AG09319 (cell line): Measurements from ENCODE around the gene RACGAP1.

Experiments
- DNase-seq: peaks from one replicate; pipeline ENCODE4 v3.0.0-alpha.2; 2010; ENCODE audit warnings: low read depth; ENCODE audit errors: extremely low read depth
- TF ChIP-seq, protein P1 (sequence below): IDR thresholded peaks from 2 replicates; pipeline ENCODE4 v1.5.1; 2011; ENCODE audit warnings: low read depth, mild to moderate bottlenecking, inconsistent platforms, low read length, moderate library complexity

The RACGAP1 gene

DNA sequence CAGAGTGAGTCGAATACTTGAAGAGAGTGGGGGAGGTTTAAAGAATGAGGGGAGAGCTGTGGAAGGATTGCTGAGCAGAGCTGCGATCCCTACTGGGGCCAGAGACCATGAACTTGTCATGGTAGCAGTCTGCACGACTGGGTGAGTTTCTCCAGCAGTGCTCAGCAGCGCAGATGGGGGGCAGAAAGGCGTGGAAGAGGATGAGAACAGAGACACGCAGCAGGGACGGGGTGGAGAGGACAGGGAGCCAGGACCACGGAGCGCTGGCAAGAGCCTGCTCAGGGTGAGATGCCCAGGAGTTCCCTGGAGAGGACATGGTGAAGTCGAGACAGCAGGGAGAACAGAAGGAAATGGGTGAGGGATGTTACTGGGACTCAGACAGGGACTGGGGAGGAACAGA lies 54.6 kb downstream of the RACGAP1 start:
- TF ChIP-seq, protein P1, sequence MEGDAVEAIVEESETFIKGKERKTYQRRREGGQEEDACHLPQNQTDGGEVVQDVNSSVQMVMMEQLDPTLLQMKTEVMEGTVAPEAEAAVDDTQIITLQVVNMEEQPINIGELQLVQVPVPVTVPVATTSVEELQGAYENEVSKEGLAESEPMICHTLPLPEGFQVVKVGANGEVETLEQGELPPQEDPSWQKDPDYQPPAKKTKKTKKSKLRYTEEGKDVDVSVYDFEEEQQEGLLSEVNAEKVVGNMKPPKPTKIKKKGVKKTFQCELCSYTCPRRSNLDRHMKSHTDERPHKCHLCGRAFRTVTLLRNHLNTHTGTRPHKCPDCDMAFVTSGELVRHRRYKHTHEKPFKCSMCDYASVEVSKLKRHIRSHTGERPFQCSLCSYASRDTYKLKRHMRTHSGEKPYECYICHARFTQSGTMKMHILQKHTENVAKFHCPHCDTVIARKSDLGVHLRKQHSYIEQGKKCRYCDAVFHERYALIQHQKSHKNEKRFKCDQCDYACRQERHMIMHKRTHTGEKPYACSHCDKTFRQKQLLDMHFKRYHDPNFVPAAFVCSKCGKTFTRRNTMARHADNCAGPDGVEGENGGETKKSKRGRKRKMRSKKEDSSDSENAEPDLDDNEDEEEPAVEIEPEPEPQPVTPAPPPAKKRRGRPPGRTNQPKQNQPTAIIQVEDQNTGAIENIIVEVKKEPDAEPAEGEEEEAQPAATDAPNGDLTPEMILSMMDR = no peak
- no peak for DNase-seq

DNA sequence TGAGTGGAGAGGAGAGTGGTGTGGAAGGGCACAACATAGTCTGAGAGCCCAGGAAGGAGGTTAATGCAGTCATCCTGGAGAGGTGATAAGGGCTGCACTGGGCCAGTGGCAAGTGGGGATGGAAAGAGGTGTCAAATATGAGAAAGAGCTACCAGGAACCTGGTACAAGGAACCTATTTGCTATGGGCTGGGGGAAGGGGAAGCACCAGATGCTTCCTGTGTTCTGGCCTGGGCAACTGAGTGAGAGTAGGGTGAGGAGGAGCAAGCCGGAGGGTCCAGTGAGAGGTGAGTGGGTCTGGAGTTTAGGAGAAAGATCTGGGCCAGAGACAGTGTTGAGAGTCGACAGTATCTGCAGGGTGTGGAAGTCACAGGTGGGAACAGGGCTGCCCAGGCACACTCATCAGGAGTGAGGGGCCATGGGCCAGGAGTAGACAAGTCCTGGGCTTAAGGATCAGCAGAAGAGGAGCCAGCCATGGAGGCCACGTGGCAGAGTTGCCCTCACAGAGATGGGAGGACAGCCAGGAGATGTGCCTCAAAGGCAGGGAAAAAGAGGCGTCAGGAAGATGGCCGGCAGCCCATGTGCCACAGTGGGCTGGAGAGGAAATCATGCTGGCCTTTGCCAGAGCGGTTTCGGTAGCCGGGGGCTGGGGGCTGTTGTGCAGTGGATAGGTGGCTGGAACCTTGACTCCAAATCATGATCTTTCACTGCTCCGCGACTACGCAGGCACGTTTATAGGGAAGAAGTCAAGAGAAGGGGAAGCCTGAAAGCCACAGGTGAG lies 55.5 kb downstream of the RACGAP1 start:
- TF ChIP-seq, protein P1 = no peak
- DNase-seq = no peak

DNA sequence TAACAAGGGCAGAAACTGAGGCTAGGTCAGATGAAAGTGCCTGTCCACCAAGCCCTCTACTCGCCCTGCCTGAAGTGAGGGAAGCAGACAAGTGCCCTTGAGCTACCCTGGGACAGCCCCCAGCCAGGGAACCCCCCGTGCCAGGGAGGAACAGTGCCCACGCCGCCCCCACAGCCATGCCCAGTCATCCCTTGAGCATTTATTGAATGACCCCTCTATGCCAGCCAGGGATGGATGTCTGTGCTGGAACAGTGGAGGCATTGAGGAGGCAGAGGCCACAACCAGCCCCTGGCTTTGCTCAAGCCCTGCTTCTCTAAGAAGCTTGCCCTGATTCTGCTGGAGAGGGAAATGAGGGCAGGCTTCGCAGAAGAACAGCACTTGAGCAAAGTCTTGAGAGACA lies 56.3 kb downstream of the RACGAP1 start:
- TF ChIP-seq, protein P1 = no peak
- no peak for DNase-seq

DNA sequence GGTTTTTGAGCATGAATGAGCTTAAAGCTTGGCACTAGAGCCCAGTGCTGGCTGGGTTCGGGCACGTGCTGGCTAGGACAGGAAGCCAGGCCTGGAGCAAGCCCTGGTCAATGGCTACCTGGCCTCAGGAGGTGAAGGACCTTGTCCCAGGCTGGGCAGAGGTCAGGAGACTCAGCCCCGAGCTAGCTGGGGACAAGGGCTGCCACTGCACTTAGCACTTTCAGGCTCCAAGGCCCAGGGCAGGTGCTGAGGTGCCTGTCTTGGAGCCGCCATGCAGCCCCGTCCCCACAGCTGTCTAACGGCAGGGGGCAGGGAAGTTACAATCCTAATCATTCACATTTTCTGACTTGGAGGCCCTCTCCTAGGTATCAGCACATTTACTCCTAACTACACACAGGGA lies 56.8 kb downstream of the RACGAP1 start:
- TF ChIP-seq, protein P1 = no peak
- DNase-seq = no peak

DNA sequence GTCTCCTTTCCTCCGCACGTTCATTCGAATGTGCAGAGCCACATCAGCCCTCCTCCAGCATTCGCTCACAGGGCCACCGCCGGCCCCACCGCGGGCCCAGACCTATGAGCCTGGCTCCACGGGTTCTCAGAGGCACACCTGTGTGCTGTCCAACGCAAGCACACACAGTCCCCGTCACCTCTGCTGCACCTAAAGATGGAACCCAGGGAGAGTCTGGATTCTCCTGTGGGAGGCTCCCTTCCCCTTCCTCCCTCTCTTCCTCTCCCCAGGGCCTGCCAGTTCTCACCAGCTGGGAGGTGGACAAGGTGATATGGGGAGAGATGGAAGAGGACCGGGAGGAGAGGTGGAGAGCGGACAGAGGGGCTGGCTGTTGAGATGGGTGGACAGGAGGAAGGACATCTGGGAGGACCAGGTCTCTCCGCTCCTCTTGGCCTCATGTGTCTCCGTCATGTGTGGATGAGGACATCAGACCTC lies 57.5 kb downstream of the RACGAP1 start:
- TF ChIP-seq, protein P1 = no peak
- DNase-seq = no peak

DNA sequence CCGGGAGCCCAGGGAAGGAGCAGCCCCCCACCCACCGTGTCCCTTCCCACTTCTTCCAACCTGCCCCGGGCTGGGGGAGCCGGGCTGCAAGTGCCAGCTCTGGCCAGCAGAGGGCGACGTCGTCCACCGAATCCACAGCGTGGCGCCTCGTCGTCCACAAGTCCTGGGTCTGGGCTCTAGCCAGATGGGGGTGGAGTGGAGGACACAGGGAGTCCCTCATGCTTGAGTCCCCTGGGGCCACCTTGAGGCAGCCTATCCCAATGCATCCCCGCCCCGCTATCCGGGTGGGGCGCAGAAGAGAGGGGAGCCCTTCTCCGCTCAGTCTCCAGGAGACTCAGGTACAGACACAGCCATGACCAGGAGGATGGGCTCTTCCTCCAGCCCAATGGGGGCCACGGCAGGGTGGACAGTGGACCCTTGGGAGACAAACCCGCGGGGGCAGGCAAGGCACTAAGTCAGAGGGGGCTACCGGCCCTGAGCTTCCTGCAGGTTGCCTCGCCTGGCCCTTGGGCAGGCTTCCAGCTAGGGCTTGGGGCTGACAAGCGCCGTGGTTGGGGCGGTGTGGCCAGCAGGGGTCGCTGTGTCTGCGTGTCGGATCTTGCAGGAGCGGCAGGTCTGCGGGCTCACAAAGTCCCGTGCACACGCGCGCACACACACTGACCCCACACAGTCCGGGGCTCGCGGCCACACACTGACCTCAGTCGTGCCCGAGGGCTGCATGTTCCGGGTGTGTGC lies 58.1 kb downstream of the RACGAP1 start:
- TF ChIP-seq, protein P1 = peak; percentile 85
- DNase-seq = peak; percentile 47

DNA sequence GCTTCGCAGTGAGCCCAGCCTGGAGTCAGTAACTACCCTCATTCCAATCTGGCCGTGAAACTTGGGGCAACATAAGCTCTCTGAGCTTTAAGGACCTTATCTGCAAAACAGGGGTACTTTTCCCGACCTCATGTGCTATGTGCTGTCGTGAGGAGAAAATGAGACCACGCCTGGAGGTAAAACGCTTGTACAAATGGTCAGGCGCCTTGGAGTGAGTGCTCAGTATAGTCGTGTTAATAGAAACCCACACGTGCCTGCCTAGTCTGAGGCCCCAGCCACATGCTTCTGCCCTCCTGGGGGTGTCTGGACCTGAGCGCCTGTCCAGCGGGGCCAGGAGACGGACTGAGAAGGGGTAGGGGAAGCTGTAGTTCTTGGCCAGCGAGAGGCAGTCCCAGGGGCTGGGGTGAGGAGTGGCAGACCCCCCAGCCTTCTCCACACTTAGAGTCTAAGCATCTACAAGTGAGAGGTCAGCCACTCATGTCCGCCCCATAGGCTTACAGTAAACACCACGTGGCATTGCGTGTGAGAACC lies 58.7 kb downstream of the RACGAP1 start:
- no peak for DNase-seq
- TF ChIP-seq, protein P1 = no peak
